ENCODE data around the gene HMCES.
A peak's percentile ranks its signal among the peaks of the same experiment; 100 is the strongest.

Gene HMCES

GRCh38 chr3:129304146-129304961 lies 25.7 kb downstream of the HMCES start:
- no peak for DNase-seq (ENCODE audit: low read depth in 1 of 2, low spot score in 1 of 2)

- no peak for DNase-seq (ENCODE audit: low read depth in 1 of 2, low spot score in 1 of 2)
Measured at GRCh38 chr3:129304962-129305222, 26.2 kb downstream of the HMCES start.

GRCh38 chr3:129305592-129306091 lies 27.0 kb downstream of the HMCES start:
- no peak for DNase-seq (ENCODE audit: low read depth in 1 of 2, low spot score in 1 of 2)

- no peak for DNase-seq (ENCODE audit: low read depth in 1 of 2, low spot score in 1 of 2)
Measured at GRCh38 chr3:129308636-129309035, 30.0 kb downstream of the HMCES start.

- no peak for DNase-seq (ENCODE audit: low read depth in 1 of 2, low spot score in 1 of 2)
Measured at GRCh38 chr3:129310111-129311011, 31.7 kb downstream of the HMCES start.

GRCh38 chr3:129311054-129311902 lies 32.6 kb downstream of the HMCES start:
- no peak for DNase-seq (ENCODE audit: low read depth in 1 of 2, low spot score in 1 of 2)

GRCh38 chr3:129312021-129312639 lies 33.5 kb downstream of the HMCES start:
- DNase-seq (ENCODE audit: low read depth in 1 of 2, low spot score in 1 of 2) = no peak

- DNase-seq (ENCODE audit: low read depth in 1 of 2, low spot score in 1 of 2) = no peak
Measured at GRCh38 chr3:129312671-129313414, 34.2 kb downstream of the HMCES start.

- no peak for DNase-seq (ENCODE audit: low read depth in 1 of 2, low spot score in 1 of 2)
Measured at GRCh38 chr3:129313415-129313664, 34.7 kb downstream of the HMCES start.

GRCh38 chr3:129313665-129314385 lies 35.2 kb downstream of the HMCES start:
- no peak for DNase-seq (ENCODE audit: low read depth in 1 of 2, low spot score in 1 of 2)

GRCh38 chr3:129314386-129315222 lies 35.9 kb downstream of the HMCES start:
- no peak for DNase-seq (ENCODE audit: low read depth in 1 of 2, low spot score in 1 of 2)

GRCh38 chr3:129315223-129315997 lies 36.7 kb downstream of the HMCES start:
- no peak for DNase-seq (ENCODE audit: low read depth in 1 of 2, low spot score in 1 of 2)

- DNase-seq (ENCODE audit: low read depth in 1 of 2, low spot score in 1 of 2) = no peak
Measured at GRCh38 chr3:129315998-129316247, 37.3 kb downstream of the HMCES start.

GRCh38 chr3:129316248-129317013 lies 37.8 kb downstream of the HMCES start:
- peak; percentile 82 to 89 for DNase-seq (ENCODE audit: low read depth in 1 of 2, low spot score in 1 of 2)

- no peak for DNase-seq (ENCODE audit: low read depth in 1 of 2, low spot score in 1 of 2)
Measured at GRCh38 chr3:129317014-129317771, 38.5 kb downstream of the HMCES start.

- DNase-seq (ENCODE audit: low read depth in 1 of 2, low spot score in 1 of 2) = no peak
Measured at GRCh38 chr3:129317848-129318247, 39.2 kb downstream of the HMCES start.

GRCh38 chr3:129318921-129319320 lies 40.3 kb downstream of the HMCES start:
- DNase-seq (ENCODE audit: low read depth in 1 of 2, low spot score in 1 of 2) = no peak
